Myocyte (in vitro differentiated cells): Measurements from ENCODE around the gene CTRB2. TPM values are rescaled to one million over a fixed set of nuclear protein-coding genes. Genes with fewer than 3 reads are reported as not detected.

ENCODE experiments used
- DNase-seq: peaks from one replicate; pipeline ENCODE4 v3.0.0-alpha.2; 2012; ENCODE audit warnings: low read depth
- total RNA-seq: library from RNA; depleted of rRNA; stranded (reverse); fragments of >200 nt; gene quantifications from 2 replicates; pipeline ENCODE4 v1.2.3, GENCODE V29; 2014

The CTRB2 gene
- total RNA-seq, 1 donor from 2014 or later: 2.3 TPM

DNA sequence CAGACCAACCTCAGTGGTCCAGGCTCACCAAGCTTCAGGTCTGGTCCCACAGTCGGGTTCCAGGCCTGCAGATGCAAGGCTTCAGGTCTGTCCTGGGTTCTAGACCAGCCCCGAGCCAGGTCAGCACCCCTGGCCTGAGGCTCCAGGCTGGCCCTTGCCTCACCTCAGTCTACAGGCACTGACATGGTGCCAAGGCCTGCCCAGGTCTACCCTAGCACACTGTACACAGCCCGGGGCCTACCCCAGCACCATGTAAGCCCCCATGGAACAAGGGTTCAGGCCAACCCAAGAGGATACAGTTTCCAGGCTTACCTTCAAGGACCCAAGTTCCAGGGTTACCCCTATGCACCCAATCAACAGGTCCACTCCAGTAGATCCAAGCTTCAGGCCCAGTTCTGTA lies 31.9 kb downstream of the CTRB2 start:
- DNase-seq: no peak

DNA sequence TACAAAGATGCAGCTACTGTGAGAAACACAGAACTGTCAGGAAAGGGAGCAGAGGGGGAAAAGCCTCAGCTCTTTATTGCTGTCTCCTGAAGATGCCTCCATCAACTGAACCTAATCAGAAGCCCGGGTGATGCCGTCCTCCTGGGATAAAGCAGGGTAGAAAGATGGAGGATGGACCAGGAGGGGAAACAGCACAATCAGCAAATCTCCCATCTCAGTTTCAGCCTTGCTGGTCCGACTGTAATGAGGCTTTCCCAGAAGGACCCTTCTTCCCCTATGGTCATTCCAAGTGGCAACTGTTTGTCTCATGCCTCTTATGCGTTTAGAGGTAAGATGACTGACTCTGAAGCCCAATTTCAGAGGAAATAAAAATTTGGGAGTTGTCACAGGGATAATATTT lies 34.4 kb downstream of the CTRB2 start:
- DNase-seq: no peak

DNA sequence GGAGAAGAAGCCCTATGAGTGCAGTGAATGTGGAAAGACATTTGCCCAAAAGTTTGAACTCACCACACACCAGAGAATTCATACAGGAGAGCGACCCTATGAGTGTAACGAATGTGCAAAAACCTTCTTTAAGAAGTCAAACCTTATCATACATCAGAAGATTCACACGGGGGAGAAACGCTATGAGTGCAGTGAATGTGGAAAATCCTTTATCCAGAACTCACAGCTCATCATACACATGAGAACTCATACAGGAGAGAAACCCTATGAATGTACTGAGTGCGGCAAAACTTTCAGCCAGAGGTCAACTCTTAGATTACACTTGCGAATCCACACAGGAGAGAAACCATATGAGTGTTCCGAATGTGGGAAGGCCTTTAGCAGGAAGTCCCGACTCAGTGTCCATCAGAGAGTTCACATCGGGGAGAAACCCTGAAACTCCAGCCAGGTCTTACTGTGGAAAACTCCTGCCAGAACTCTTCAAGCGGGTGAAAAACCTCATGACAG lies 37.0 kb downstream of the CTRB2 start:
- no peak for DNase-seq

DNA sequence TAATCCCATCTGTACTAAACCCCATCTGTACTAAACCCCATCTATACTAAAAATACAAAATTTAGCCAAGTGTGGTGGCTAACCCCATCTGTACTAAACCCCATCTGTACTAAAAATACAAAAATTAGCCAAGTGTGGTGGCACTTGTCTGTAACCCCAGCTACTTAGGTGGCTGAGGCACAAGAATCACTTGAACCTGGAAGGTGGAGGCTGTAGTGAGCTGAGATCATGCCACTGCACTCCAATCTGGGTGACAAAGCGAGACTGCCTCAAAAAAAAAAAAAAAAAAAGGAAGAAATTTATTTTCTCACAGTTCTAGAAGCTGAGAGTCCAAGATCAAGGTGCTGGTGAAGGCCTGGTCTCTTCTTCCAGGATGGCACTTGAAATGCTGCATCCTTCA lies 46.6 kb downstream of the CTRB2 start:
- DNase-seq: no peak

Other genes starting within 250 kb of the CTRB2 start
- 14.8 and 15.4 TPM in 2 replicates for gene WDR59, start 222.0 kb downstream of the CTRB2 start, total RNA-seq
- 71.1 and 82.3 TPM in 2 replicates for gene ZNRF1, start 208.1 kb downstream of the CTRB2 start, total RNA-seq
- gene LDHD, start 90.4 kb downstream of the CTRB2 start, total RNA-seq: 1.7 and 3.5 TPM in 2 replicates
- 11.1 and 12.0 TPM in 2 replicates for gene ZFP1, start 58.6 kb downstream of the CTRB2 start, total RNA-seq
- 3.4 and 4.5 TPM in 2 replicates for gene CTRB1, start 11.8 kb upstream of the CTRB2 start, total RNA-seq
- 104 and 128 TPM in 2 replicates for gene BCAR1, start 44.5 kb upstream of the CTRB2 start, total RNA-seq
- 55.5 and 61.6 TPM in 2 replicates for gene CFDP1, start 226.3 kb upstream of the CTRB2 start, total RNA-seq